Amniotic stem cell (primary cell): ENCODE data around the gene RALGDS.
A peak's percentile ranks its signal among the peaks of the same experiment; 100 is the strongest.
"Not testable (repeated sequence)": the region's sequence is repeated elsewhere in the genome, so short reads cannot be mapped to it uniquely, and the experiment has no call there.

Experiments used
- DNase-seq: peaks from one replicate; lab custom pipeline; 2025; lab: John Stamatoyannopoulos, UW

The RALGDS gene

GRCh38 chr9:133121198-133121914 is at the start of gene RALGDS:
RALGDS (minus strand) TSS chr9:133121240; CDS start chr9:133121154, 86 bp downstream.
- DNase-seq: peak; percentile 75

GRCh38 chr9:133170716-133171115 is 49.7 kb upstream of the RALGDS start:
- no peak for DNase-seq

GRCh38 chr9:133169687-133170086 is 48.6 kb upstream of the RALGDS start:
- not testable (repeated sequence) for DNase-seq

- DNase-seq: no peak
Measured at GRCh38 chr9:133169102-133169501, 48.1 kb upstream of the RALGDS start.

GRCh38 chr9:133168432-133168831 is 47.4 kb upstream of the RALGDS start:
- no peak for DNase-seq

- DNase-seq: no peak
Measured at GRCh38 chr9:133167769-133168168, 46.7 kb upstream of the RALGDS start.

GRCh38 chr9:133167096-133167730 is 46.2 kb upstream of the RALGDS start:
- DNase-seq: no peak

- no peak for DNase-seq
Measured at GRCh38 chr9:133166392-133166791, 45.4 kb upstream of the RALGDS start.

GRCh38 chr9:133165452-133165730 is 44.4 kb upstream of the RALGDS start:
- no peak for DNase-seq

GRCh38 chr9:133164191-133164590 is 43.2 kb upstream of the RALGDS start:
- no peak for DNase-seq

GRCh38 chr9:133163504-133164172 is 42.6 kb upstream of the RALGDS start, which contains the start of gene GBGT1:
GBGT1 (minus strand) TSS chr9:133163914; CDS start chr9:133162412, 1,502 bp downstream.
- DNase-seq: no peak

GRCh38 chr9:133162861-133163503 is 41.9 kb upstream of the RALGDS start:
- no peak for DNase-seq

GRCh38 chr9:133161547-133161950 is 40.5 kb upstream of the RALGDS start:
- DNase-seq: no peak

- DNase-seq: peak; percentile 14
Measured at GRCh38 chr9:133160742-133161546, 39.9 kb upstream of the RALGDS start.

GRCh38 chr9:133158695-133159094 is 37.7 kb upstream of the RALGDS start:
- no peak for DNase-seq

GRCh38 chr9:133155156-133155555 is 34.1 kb upstream of the RALGDS start:
- DNase-seq: no peak

GRCh38 chr9:133154097-133154989 is 33.3 kb upstream of the RALGDS start:
- DNase-seq: no peak

GRCh38 chr9:133153227-133154096 is 32.4 kb upstream of the RALGDS start:
- no peak for DNase-seq

GRCh38 chr9:133151601-133152525 is 30.8 kb upstream of the RALGDS start:
- no peak for DNase-seq
